Measurements from ENCODE around the gene SLC25A29.
"Not testable (repeated sequence)": the region's sequence is repeated elsewhere in the genome, so short reads cannot be mapped to it uniquely, and the experiment has no call there.

Gene SLC25A29

GRCh38 chr14:100330388-100330931 is 24.2 kb upstream of the SLC25A29 start:
- DNase-seq = no peak

GRCh38 chr14:100330007-100330344 is 23.7 kb upstream of the SLC25A29 start:
- no peak for DNase-seq

- no peak for DNase-seq
Observed at GRCh38 chr14:100329233-100330006, 23.2 kb upstream of the SLC25A29 start.

GRCh38 chr14:100328495-100329163 is 22.4 kb upstream of the SLC25A29 start:
- DNase-seq = no peak

- DNase-seq = no peak
Observed at GRCh38 chr14:100327128-100327527, 20.9 kb upstream of the SLC25A29 start.

DNA sequence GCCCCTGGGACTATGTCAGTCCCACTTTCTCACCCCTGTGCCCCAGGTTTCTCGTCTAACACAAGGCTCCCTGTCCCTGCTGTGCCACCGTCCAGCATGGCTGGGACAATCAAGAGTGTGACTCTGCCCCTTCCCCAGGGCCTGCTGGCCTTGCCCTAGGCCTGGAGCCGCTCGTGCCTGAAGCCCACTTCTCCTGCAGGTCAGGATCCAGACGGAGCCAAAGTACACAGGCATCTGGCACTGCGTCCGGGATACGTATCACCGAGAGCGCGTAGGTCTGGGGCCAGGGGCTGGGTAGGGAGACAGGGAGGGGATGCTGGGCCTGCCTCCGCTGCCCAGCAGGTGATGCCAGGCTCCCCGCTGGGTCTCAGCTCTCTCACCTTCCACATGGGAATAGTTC is 19.7 kb upstream of the SLC25A29 start:
- no peak for DNase-seq

GRCh38 chr14:100325231-100325632 is 19.0 kb upstream of the SLC25A29 start:
- DNase-seq = no peak

- no peak for DNase-seq
Observed at GRCh38 chr14:100323942-100324307, 17.7 kb upstream of the SLC25A29 start.

GRCh38 chr14:100323121-100323941 is 17.1 kb upstream of the SLC25A29 start, which contains the start of gene SLC25A47:
Gene SLC25A47 (plus strand): TSS chr14:100323339. CDS start chr14:100323415, 76 bp downstream.
- no peak for DNase-seq

- no peak for DNase-seq
Observed at GRCh38 chr14:100322138-100322957, 16.1 kb upstream of the SLC25A29 start.

DNA sequence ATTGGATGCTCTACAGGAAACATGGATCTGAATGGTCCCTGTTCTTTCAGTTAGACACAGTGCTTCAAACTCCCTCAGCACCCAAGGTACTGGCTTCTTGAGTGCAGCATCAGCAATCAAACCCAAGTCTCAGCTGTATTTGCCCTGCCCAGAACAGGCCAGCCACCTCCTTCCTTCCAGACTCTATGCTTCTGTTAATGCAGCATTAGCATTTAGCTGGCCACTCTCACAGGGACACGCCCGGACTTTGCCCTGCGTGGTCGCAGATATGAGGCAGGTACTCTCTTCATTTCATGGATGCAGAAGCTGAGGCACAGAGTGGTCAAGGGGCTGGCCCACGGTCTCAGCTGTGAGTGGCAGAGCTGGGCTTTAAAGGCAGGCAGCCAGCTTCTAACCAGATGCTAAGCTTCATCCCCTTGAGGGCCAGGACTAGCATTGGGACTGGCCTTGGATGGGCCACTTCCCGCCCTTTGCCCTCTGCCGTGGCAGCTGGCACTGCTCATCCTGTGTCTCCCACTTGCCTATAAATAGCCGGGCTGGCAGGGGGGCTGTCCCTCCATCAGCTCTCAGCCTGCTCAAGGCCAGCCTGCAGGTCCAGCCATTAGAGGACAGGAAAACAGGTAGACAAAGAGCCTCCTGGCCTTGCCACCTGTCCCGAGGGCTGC is 15.4 kb upstream of the SLC25A29 start:
- DNase-seq = no peak

DNA sequence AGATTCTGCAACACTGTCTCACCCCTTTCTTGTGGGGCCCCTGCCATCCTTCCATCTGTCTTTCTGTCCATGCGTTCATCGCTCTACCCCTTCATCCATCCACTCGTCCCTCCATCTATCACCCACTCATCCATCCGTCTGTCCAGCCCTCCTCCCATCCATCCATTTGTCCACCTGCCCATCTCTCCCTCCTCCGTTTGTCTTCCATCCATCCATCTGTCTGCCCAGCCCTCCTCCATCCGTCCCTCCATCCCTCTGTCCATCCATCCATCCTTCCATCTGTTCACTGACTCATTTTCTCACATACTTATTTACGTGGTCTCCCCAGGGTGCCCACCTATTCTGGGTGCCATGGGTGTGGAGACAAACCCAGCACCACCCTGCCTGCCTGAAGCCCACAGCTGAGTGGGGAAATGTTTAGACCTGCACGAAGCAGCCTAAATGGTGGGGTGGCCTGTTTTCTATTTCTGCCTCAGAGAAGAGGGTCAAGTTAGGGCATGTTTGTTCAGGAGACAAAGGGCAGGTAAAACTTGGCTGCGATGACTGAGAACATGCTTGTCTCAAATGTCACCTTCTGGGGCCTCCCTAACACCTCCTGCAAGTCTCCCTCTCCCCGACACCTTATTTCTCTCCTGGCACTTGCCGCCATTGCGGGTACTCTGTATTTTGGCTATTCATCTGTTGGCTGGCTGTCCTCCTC is 14.1 kb upstream of the SLC25A29 start:
- no peak for DNase-seq

GRCh38 chr14:100317912-100318808 is 11.9 kb upstream of the SLC25A29 start:
- DNase-seq = no peak

DNA sequence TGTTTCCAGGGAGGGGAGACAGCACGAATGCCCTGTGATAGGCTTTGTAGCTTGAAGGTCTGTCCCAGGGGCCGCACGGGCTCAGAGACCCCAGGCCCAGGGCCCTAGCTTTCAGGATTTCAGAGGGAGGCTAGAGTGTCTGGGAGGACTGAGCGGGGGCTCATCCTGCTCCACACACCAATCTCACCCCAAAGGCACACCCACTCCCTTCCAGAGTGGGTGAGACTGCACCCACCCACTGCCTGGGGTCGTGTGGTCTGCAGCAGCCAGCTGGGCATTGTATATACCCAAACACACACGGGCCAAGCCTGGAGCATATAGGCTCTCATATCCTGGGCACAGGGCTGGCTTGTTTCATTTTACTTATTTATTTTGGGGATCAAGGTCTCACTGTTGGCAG is 11.1 kb upstream of the SLC25A29 start:
- no peak for DNase-seq

DNA sequence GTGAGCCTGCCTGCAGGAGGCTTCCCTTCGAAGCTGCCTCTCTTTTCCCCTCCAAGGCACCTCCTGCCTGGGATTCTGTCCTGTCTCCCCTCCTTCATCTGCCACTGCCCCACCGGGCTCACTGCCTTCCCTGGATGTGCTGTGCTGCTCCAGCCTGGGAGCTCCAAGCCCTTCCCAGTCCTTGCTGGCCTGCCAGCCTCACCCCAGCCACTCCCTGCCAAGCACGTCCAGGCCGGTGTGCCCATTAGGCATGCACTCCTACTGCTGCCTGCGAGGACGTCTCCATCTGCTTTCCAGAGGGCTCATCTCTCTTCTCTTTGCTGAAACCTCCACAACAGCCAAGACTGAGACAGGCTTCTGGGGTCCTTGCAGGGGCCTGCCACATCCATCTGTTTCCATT is 8.5 kb upstream of the SLC25A29 start:
- DNase-seq = no peak

DNA sequence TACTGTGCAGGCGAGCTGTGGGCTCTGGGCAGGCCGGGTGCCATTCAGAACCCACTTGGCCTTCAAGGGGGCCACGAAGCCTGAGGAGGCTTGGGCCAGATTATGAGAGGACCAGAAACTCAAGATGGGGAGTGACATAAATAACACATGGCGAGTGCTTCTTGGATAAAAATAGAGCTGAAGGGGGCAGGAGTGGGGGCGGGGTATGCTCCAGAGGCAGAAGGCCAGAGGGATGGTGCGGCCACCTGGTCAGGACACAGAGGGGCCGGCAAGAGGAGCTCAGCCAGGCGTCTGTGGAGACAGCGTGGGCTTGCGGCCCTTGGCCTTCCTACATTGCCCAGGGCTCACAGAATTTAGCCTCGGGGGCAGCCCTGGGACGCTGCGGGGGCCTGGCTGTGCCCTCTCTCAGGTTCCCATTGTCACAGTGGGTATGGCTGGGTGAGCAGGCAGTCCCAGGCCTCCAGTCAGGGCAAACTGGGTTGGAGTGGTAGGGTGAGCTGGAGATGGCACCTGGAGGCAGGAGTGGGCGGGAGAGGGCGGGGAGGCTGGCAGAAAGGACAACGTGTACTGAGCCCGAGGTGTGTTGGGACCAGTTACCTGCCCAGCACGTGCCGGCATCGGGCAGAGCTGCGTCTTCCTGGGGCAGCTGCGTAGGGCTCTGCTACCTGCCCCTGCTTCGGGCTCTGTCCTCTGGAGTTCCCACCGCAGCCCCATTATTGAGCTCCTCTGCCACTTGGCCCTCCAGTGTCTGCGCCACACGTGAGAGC is 7.4 kb upstream of the SLC25A29 start:
- no peak for DNase-seq

DNA sequence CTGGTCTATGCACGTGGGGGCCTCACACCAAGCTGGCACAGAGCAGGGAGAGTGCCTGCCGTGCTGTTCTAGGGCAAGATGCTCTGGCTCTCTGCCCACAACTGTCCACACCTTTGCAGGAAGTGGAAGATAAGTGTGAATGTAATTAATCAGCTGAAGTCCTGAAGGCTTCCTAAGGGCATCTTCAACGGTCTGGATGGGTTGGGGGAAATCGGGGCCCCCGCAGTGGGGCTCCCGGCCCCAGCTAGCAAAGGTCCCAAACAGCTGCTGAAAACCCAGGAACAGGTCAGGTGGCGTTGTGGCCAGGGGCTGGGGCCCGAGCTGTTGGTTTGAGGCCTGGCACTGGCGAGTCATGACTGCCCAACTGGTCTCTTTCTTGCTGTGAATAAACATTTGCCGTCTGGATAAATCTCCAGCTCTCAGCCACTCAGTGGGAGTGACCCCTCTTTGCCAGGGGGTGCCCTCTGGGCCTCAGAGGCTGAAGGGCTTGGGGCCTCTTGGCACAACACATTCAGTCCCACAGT is 6.7 kb upstream of the SLC25A29 start:
- peak; percentile 23 for DNase-seq

GRCh38 chr14:100312110-100312876 is 6.0 kb upstream of the SLC25A29 start:
- DNase-seq = not testable (repeated sequence)

Measured in SHP77 treated with DMSO at 0.1 percent for 48 hours (cell line).